ENCODE measurements around the gene ZFX.

DNA sequence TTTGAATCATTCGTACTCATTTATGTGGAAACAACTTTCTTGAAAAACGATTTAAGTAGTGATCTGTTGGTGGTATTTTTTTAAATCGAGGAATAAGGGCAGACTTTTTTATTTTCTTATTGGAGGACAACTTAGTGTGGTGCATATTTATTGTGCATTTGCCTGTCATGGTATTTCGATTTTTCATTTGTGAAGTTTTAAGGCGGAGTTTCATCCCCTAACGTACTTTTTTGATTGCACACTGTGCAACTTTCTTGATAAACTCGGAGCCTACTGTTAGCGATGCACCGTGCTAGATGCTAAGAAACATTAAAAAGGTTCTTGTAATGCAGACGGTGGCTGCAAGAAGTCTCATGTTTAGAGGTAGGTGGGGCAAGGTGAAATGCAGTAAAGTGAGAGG, 1.4 kb downstream of the ZFX start:
- no peak for TF ChIP-seq CTCF (IDR thresholded peaks at IDR 0.05; ENCODE audit: borderline replicate concordance, extremely low read depth, low read length, poor library complexity, severe bottlenecking)
- no peak for TF ChIP-seq EZH2 (IDR thresholded peaks at IDR 0.05; ENCODE audit: borderline replicate concordance, low read depth, low read length, severe bottlenecking)
